Vagina (tissue), 2 donors: ENCODE measurements around the gene CYP19A1. TPM values are rescaled to one million over a fixed set of nuclear protein-coding genes. Genes with fewer than 3 reads are reported as not detected.

Experiments
- DNase-seq, 2 donors: peaks; one replicate each; pipeline ENCODE4 v3.0.0-alpha.2; 2017; ENCODE audit errors: extremely low spot score in 2 of 2
- H3K27ac ChIP-seq: fragments of 200-600 bp; sonication (generic); one replicate; pipeline ENCODE4 v1.5.1; 2019
- H3K27me3 ChIP-seq: fragments of 200-600 bp; sonication (generic); one replicate; pipeline ENCODE4 v1.5.1; 2019
- H3K36me3 ChIP-seq, 2 donors: fragments of 200-600 bp; sonication (generic); one replicate each; pipeline ENCODE4 v1.5.1; 2017 to 2019
- H3K4me1 ChIP-seq: fragments of 200-600 bp; sonication (generic); one replicate; pipeline ENCODE4 v1.5.1; 2019
- H3K4me3 ChIP-seq, 2 donors: fragments of 200-600 bp; sonication (generic); 1 replicate in 1 of 2; 2 replicates in 1 of 2; pipeline ENCODE4 v1.5.1; 2016 to 2019
- H3K9me3 ChIP-seq: fragments of 200-600 bp; sonication (generic); one replicate; pipeline ENCODE4 v1.5.1; 2019
- CTCF ChIP-seq, 3 experiments: fragments of 450-650 bp in 2 of 3; fragments of 200-600 bp in 1 of 3; sonication (generic) in 1 of 3; IDR thresholded peaks; one replicate each; pipeline ENCODE4 v1.5.1; 2017 to 2019; ENCODE audit warnings: antibody characterized with exemption in 3 of 3, mild to moderate bottlenecking in 2 of 3, moderate library complexity in 2 of 3
- POLR2A ChIP-seq, 2 donors: fragments of 450-650 bp; IDR thresholded peaks; one replicate each; pipeline ENCODE4 v1.6.1; 2017; ENCODE audit warnings: antibody characterized with exemption in 2 of 2, mild to moderate bottlenecking in 2 of 2, moderate library complexity in 2 of 2
- POLR2AphosphoS5 ChIP-seq, 2 donors: sonication (generic); formaldehyde crosslinking; IDR thresholded peaks; one replicate each; pipeline ENCODE4 v1.9.0; 2017; ENCODE audit warnings: antibody characterized with exemption in 2 of 2, mild to moderate bottlenecking in 2 of 2, low read depth in 1 of 2; ENCODE audit not compliant: insufficient read depth in 1 of 2
- intact Hi-C: fragments of 100-400 bp; cut with DNase I; formaldehyde crosslinking; loops from one replicate; pipeline ENCODE4 v1.15.1; 2023
- total RNA-seq: library from RNA; depleted of rRNA; stranded (reverse); fragments of >200 nt; gene quantifications from one replicate; pipeline ENCODE4 v1.2.3, GENCODE V29; 2016

CYP19A1 gene
- total RNA-seq, 1 donor from 2014 or later, result 8.8 TPM

- no peak for TF ChIP-seq POLR2A (IDR thresholded peaks at IDR 0.05)
- no peak for TF ChIP-seq CTCF (IDR thresholded peaks at IDR 0.05)
- TF ChIP-seq POLR2AphosphoS5 (IDR thresholded peaks at IDR 0.05; ENCODE audit: insufficient read depth in 1 of 2, low read depth in 1 of 2), result no peak
- Histone ChIP-seq H3K4me1 (peaks cover 5% of the 10 kb centered on the region), H3K27me3 (no peaks in the 10 kb centered on the region), H3K4me3 (no peak overlapping the region), H3K36me3 (no peaks in the 10 kb centered on the region), H3K9me3 (no peaks in the 10 kb centered on the region), H3K27ac (no peak overlapping the region)
- intact Hi-C loops, result no loop called here
- no peak for DNase-seq
Measured at GRCh38 chr15:51240066-51240465, 98.3 kb downstream of the CYP19A1 start.

GRCh38 chr15:51237816-51238215 is 100.6 kb downstream of the CYP19A1 start:
- intact Hi-C loops, result loop anchor here (10.0 kb wide), 1 partner anchor 137 kb away; no protein-coding TSS in a partner anchor
- no peak for DNase-seq
- Histone ChIP-seq H3K4me3 (no peak overlapping the region), H3K27me3 (no peaks in the 10 kb centered on the region), H3K27ac (no peak overlapping the region), H3K4me1 (peaks cover 5% of the 10 kb centered on the region), H3K36me3 (no peaks in the 10 kb centered on the region), H3K9me3 (no peaks in the 10 kb centered on the region)
- TF ChIP-seq POLR2A (IDR thresholded peaks at IDR 0.05), result no peak
- TF ChIP-seq CTCF (IDR thresholded peaks at IDR 0.05), result no peak
- no peak for TF ChIP-seq POLR2AphosphoS5 (IDR thresholded peaks at IDR 0.05; ENCODE audit: insufficient read depth in 1 of 2, low read depth in 1 of 2)

- no peaks in the 10 kb centered on the region for H3K4me1 ChIP-seq
- H3K36me3 ChIP-seq, result no peaks in the 10 kb centered on the region
- TF ChIP-seq CTCF (IDR thresholded peaks at IDR 0.05) (no peak), POLR2A (IDR thresholded peaks at IDR 0.05) (no peak), POLR2AphosphoS5 (IDR thresholded peaks at IDR 0.05; ENCODE audit: insufficient read depth in 1 of 2, low read depth in 1 of 2) (no peak)
- no peaks in the 10 kb centered on the region for H3K27me3 ChIP-seq
- H3K4me3 ChIP-seq, result no peak overlapping the region
- H3K27ac ChIP-seq, result no peak overlapping the region
- intact Hi-C loops, result loop anchor here (10.0 kb wide), 1 partner anchor 140 kb away; no protein-coding TSS in a partner anchor
- peak in 1 of 2 donors; percentile 29 for DNase-seq
- H3K9me3 ChIP-seq, result no peaks in the 10 kb centered on the region
Measured at GRCh38 chr15:51234176-51234927, 104.0 kb downstream of the CYP19A1 start.

GRCh38 chr15:51232581-51232980 is 105.8 kb downstream of the CYP19A1 start:
- Histone ChIP-seq H3K36me3 (no peaks in the 10 kb centered on the region), H3K4me1 (peaks cover 10% of the 10 kb centered on the region), H3K27ac (no peak overlapping the region), H3K4me3 (no peak overlapping the region), H3K9me3 (no peaks in the 10 kb centered on the region), H3K27me3 (no peaks in the 10 kb centered on the region)
- DNase-seq, result no peak
- intact Hi-C loops, result loop anchor here (10.0 kb wide), 1 partner anchor 142 kb away; no protein-coding TSS in a partner anchor
- no peak for TF ChIP-seq CTCF (IDR thresholded peaks at IDR 0.05)
- TF ChIP-seq POLR2AphosphoS5 (IDR thresholded peaks at IDR 0.05; ENCODE audit: insufficient read depth in 1 of 2, low read depth in 1 of 2), result no peak
- TF ChIP-seq POLR2A (IDR thresholded peaks at IDR 0.05), result no peak

- peaks cover 10% of the 10 kb centered on the region for H3K4me1 ChIP-seq
- TF ChIP-seq POLR2AphosphoS5 (IDR thresholded peaks at IDR 0.05; ENCODE audit: insufficient read depth in 1 of 2, low read depth in 1 of 2) (no peak), CTCF (IDR thresholded peaks at IDR 0.05) (peak in 2 of 3 experiments; percentile 37 to 50)
- H3K27me3 ChIP-seq, result no peaks in the 10 kb centered on the region
- H3K4me3 ChIP-seq, result no peak overlapping the region
- intact Hi-C loops, result loop anchor here (10.0 kb wide), 1 partner anchor 145 kb away; no protein-coding TSS in a partner anchor
- H3K27ac ChIP-seq, result no peak overlapping the region
- H3K9me3 ChIP-seq, result no peaks in the 10 kb centered on the region
- H3K36me3 ChIP-seq, result no peaks in the 10 kb centered on the region
- no peak for DNase-seq
Measured at GRCh38 chr15:51229907-51230330, 108.5 kb downstream of the CYP19A1 start.
